ENCODE data around the gene VSIG10L. TPM values are rescaled to one million over a fixed set of nuclear protein-coding genes. Genes with fewer than 3 reads are reported as not detected.
A peak's percentile ranks its signal among the peaks of the same experiment; 100 is the strongest.

The VSIG10L gene
- total RNA-seq, 1 experiment from 2014 or later, result 11.6 TPM

- TF ChIP-seq ZNF416 (CRISPR knock-in tag; IDR thresholded peaks at IDR 0.05), result peak; percentile 67; the same call in 1 of the 2 replicates
- no peak; the same call in 1 of the 2 replicates for TF ChIP-seq NR3C1 (CRISPR knock-in tag; conservative IDR thresholded peaks at IDR 0.05; ENCODE audit: low read depth)
- peak; percentile 75; the same call in 1 of the 2 replicates for TF ChIP-seq NFE2L1 (CRISPR knock-in tag; IDR thresholded peaks at IDR 0.05)
- TF ChIP-seq ZNF121 (CRISPR knock-in tag; IDR thresholded peaks at IDR 0.05), result no peak
- TF ChIP-seq MAX (CRISPR knock-in tag; IDR thresholded peaks at IDR 0.05), result peak; percentile 84
- no peak for TF ChIP-seq PRDM15 (CRISPR knock-in tag; IDR thresholded peaks at IDR 0.05)
- TF ChIP-seq CREM (CRISPR knock-in tag; IDR thresholded peaks at IDR 0.05), result peak; percentile 84; the same call in 1 of the 2 replicates
- TF ChIP-seq ZNF425 (CRISPR knock-in tag; conservative IDR thresholded peaks at IDR 0.05), result no peak
- TF ChIP-seq GABPB1 (CRISPR knock-in tag; IDR thresholded peaks at IDR 0.05), result no peak
- TF ChIP-seq SOX15 (CRISPR knock-in tag; IDR thresholded peaks at IDR 0.05), result no peak
- peak; percentile 92 for TF ChIP-seq USF2 (CRISPR knock-in tag; IDR thresholded peaks at IDR 0.05)
- TF ChIP-seq CBFB (CRISPR knock-in tag; IDR thresholded peaks at IDR 0.05; ENCODE audit: low read depth), result no peak
- TF ChIP-seq ATF1 (CRISPR knock-in tag; IDR thresholded peaks at IDR 0.05), result peak; percentile 89
- TF ChIP-seq CREB1 (CRISPR knock-in tag; IDR thresholded peaks at IDR 0.05), result no peak
- no peak for TF ChIP-seq ZNF138 (CRISPR knock-in tag; conservative IDR thresholded peaks at IDR 0.05)
- TF ChIP-seq ZMAT4 (CRISPR knock-in tag; IDR thresholded peaks at IDR 0.05), result no peak
- peak; percentile 45 for TF ChIP-seq NFYB (CRISPR knock-in tag; conservative IDR thresholded peaks at IDR 0.05; ENCODE audit: low read depth)
- TF ChIP-seq STAT6 (CRISPR knock-in tag; conservative IDR thresholded peaks at IDR 0.05; ENCODE audit: low read depth), result no peak
- peak; percentile 41; the same call in 1 of the 2 replicates for TF ChIP-seq ZNF317 (CRISPR knock-in tag; IDR thresholded peaks at IDR 0.05; ENCODE audit: borderline replicate concordance, low read depth)
- TF ChIP-seq JAZF1 (CRISPR knock-in tag; IDR thresholded peaks at IDR 0.05), result no peak
- TF ChIP-seq AFF4 (CRISPR knock-in tag; IDR thresholded peaks at IDR 0.05; ENCODE audit: borderline replicate concordance), result no peak
- TF ChIP-seq EMX1 (CRISPR knock-in tag; IDR thresholded peaks at IDR 0.05), result no peak
- no peak for TF ChIP-seq ZNF396 (CRISPR knock-in tag; IDR thresholded peaks at IDR 0.05; ENCODE audit: borderline replicate concordance)
- peak; percentile 75; the same call in 1 of the 2 replicates for TF ChIP-seq JUN (CRISPR knock-in tag; IDR thresholded peaks at IDR 0.05)
These were observed 2.0 kb downstream of the VSIG10L start (continued) for GRCh38 chr19:51339687-51340656.

Measured in WTC11 (cell line).